Nucleus accumbens (tissue), 56 donors: ENCODE data around the gene TGM4.
"Not testable (repeated sequence)": the region's sequence is repeated elsewhere in the genome, so short reads cannot be mapped to it uniquely, and the experiment has no call there.

Experiments used
- DNase-seq, 56 donors: peaks; one replicate each; lab custom pipeline; 2025; lab: John Stamatoyannopoulos, UW

TGM4 gene

DNA sequence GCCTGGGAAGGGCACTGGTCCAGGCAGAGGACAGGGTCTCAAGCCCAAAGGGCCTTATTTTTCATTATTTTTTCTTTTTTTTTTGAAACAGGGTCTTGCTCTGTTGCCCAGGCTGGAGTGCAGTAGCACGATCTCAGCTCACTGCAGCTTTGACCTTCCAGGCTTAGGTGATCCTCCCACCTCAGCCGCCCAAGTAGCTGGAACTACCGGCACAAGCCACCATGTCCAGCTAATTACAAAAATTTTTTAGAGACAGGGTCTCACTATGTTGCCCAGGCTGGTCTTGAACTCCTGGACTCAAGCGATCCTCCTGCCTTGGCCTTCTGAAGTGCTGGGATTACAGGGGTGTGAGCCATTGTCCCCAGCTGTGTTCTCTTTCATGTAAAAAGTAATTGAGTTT is 75.4 kb downstream of the TGM4 start:
- DNase-seq = not testable (repeated sequence)

DNA sequence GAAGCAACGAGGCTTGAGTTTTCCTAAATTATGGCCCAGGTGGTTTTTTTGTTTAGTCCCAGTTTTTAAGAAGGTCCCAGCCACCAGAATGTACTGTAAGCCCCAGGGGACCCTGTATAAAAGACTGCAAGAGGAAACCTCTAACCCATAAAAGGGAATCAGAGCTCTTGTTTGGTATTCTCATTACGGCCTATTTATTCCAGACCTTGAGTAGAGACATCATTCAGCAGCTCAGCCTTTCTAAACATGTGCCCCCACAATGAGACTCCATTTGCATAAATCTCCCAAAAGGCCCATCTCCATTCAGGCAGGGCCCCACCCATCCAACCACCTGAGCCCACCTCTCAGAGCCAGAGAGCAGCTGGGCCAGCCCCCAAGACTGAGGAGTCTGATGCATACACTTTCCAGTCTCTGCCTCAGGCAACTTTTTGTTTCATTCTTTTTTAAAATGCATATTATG is 75.9 kb downstream of the TGM4 start:
- no peak for DNase-seq

DNA sequence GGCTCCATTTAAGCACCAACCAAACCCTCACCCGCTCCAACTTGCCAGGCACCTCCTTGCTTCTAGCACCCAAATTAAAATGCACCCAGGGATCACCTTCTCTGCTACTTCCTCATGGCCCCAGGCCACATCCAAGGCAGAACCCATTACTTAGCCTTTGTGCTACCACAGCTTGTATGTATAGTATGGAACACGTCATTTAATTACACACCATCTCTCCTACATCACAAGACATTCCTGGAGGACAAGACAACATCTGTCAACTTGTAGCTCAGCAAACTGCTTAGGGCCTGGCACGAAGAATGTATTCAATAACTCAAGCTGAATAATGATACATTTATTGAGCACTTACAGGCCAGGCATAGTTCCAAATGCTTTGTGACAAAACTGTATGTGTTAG is 78.3 kb downstream of the TGM4 start:
- DNase-seq = no peak

DNA sequence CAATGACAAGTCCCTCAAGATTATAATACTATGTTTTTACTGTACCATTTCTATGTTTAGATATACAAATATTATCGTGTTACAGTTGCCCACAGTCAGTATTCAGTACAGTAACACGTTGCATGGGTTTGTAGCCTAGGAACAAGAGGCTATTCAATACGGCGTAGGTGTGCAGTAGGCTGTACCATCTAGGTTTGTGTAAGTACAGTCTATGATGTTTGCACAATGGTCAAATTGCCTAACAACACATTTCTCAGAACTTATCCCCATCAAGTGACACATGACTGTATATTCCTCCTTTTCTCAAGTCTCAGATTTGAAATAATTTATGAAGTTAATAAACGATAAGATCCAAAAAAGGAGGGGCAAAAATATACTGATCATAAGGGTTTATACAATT is 79.9 kb downstream of the TGM4 start:
- DNase-seq = no peak

DNA sequence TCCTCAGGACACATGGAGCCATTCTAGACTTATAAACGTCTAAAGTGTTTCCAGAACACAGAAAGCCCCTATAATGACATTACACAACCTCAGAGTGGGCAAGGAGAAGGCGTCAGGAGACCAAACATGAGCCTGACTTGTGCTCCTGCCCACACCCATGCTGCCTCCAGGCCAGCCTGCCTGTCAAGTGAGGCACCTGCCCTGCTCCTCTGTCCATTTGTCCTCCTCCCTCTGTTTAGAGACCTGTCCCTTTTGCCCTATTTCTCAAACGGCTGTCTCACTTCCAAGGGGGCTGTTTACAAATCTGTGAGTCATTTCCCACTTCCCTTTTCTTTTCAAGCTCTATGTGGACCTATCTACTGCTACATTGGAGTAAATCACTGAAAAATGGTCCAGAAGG is 80.6 kb downstream of the TGM4 start:
- DNase-seq = no peak

DNA sequence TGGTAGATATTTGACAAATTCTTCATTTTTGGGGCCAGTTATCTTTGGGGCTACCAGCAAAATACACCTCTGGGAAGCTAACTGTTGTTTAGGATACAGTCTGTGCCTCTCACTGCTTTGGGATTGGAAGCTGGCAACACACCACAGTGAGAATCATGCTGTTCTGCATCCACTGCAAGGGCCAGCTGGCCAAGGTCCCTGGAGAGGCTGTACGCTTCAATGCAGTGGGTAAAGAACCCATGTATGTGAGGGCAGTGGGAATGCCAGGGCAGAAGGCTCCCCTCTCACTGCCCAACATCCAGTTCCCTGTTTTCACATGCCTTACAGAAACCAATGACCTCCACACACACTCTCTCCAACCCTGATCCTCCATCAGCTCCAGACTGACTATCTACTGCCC is 81.5 kb downstream of the TGM4 start:
- DNase-seq = no peak

DNA sequence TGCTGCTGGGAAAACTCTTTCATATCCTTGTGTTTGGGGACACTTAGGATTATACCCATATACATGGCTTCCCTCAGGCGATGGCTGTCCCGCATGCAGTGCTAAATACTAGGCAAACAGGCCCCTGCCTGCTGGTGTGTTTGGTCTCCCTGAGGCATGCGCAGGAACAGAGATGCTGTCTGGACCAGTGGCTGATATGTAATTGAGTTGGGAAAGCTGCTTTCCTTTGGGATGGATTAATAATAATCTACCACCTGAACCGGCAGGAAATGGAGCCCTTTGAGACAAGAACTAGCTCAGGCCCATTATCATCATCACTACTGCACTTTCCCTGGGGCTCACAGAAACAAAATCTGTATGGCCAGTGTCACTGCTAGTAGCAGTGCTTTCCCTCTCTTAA is 83.6 kb downstream of the TGM4 start:
- DNase-seq = no peak

DNA sequence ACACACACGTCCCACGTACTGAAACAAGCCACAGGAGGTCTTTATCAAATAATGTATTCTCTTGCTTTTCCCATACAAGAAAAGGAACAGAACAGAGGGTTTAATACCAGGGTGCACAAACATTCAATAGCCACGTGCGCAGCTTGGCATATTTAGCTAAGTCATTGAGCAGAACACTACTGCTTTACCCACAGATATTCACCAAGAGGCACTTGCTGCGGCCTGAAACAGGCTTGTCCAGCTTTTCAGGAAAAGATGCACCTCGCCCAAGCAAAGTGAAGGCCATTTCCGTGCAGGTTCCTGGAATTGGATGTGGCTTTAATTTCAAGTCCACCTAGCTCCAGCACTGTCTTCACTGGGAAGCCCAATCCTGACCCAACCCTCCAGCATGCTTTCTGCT is 84.0 kb downstream of the TGM4 start:
- DNase-seq = no peak

DNA sequence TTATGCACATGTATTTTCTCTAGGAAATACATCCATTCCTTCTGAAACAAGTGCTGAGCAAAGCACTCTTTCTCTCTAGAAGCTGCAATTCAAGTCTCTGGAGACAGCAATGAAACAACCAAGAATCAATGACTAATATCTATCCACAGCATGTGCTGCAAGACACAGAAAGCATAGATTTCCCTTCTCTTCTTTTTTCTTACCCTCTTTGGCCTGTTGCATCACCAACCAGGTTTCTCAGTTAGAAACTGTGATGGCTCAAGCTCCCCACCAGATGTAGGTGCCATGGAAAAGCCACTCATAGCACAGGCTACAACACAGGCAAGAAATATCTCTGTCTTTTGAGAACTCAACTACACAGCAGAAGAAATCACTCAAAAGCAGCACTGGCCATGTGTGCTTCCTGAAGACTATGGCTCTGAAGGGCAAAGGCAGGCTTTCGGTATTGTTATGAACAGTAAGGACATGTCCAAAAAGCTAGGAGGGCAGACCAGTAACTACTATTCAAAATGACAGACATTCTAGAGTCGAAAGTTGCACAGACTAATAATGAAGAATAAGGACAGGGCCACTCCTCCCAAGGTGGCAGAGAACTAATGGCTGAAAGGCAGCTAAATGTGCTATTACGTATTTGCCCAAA is 86.1 kb downstream of the TGM4 start:
- DNase-seq = no peak

DNA sequence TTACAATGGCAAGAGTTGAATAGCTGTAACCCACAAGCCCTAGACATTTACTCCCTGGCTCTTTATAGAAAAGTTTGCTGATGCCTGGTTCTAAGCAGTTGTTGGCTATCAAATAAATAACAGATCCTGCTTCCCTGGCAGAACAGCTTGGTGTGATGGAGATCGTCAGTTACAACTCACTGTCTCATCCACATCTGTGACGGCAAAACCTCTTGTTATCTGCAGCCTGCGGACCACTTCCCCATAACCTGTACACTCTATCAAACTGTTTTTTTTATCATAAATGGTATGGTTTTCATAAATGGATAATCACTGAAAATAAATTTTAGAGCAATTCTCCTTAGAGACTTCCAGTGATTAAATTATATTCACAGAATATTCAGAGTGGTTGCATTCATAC is 87.5 kb downstream of the TGM4 start:
- no peak for DNase-seq

DNA sequence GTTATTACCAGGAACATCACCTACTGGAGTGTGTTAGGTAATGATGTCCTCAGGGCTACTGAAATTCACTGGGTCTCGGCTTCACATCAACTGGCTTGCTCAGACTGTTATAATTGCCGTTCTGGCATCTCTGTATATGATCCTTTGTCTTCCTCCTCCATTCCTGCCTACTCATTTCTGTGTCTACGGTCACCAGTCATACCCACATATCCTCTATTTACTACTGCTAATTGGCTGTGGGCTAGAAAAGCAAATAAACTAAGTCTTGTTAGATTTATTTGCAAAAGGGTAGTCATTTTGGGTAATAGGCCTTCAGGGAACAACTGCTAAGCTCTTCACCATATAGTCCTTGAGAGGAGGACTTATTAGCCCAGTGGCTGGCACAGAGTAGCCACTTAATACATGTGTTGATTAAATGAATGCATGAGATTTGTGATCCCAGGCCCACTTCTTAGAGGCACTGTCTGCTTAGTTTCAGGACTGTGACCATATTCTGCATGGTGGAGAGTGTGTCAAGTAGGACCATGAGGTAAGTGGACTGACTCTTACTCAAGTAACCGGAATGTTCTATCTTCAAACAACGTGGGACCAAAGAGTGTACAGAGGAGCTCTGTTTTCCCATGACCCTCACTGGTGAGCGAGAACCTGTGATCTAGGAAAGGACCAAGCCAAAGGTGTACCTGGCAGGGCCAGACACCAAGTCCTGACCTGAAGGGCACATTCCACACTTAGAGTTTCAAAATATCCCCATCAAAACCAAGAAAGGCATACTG is 88.4 kb downstream of the TGM4 start:
- no peak for DNase-seq

DNA sequence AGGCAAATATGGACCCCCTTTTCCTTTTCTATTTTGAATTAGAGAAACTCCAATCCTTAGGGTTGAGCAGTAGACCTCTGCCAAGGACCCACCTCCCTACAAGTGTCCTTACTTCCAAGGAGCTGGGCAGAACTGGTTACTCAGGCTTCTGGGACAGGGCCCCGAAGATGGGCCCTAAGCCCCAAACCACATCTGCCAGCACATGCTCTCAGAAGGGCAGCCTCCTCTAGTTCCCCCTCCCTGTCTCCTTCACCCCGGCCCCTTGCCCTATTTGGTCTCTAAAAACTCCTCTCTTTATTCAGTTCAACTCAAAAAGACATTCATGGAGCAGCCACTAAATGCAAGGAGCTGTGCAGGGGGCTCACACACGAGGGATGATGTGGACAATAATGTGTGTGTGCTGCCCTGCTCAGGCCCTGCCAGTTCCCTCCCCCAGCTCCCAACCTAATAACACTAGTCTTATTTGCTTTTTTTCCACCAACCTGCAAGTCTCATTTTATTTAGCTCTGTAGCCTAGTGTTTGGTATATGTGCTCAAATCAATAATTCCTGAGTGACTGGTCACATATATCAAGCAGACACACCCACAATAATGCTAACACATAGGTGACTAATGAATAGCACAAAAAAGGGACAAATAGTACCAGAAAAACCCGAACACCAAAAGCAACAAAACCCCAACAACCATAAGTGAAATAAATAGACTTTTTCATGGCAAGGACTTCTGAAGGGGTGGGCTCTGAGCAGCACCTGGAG is 89.3 kb downstream of the TGM4 start:
- DNase-seq = no peak
